Measurements from ENCODE around the gene MANF. TPM values are rescaled to one million over a fixed set of nuclear protein-coding genes. Genes with fewer than 3 reads are reported as not detected.

MANF gene
- total RNA-seq, 1 donor from 2014 or later = 34.4 TPM

DNA sequence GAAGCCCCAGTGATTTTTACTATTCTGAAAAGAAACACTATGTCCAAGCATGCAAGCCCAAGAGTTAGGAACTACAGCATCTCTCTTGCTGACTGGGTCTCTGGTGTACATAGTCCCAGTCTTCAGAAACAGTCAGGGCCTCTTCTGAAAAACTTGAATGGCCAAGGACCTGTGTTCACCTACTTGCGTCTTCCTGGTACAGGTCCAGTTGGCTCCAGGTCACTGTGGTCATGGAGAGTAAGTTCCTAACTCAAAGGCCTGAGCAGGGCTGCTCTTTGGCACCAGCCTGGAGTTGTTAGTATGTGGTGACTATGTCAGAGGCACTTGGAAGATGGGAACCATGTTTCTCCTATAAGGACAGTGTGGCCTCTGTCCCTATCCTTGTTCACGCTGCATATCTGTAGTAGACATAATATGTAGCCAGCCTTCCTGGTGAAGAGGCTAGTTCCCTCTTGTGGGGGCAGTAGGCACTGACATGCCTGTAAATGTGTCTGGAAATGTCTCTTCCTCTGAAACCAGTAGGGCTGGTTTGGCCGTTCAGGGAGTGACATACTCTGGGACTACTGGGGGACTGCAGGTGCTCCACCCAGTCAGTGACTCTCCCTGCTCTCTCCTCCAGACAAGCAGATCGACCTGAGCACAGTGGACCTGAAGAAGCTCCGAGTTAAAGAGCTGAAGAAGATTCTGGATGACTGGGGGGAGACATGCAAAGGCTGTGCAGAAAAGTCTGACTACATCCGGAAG lies 3.4 kb downstream of the MANF start:
- Histone ChIP-seq H3K9me3 (no peaks in the 10 kb centered on the region), H3K27me3 (no peaks in the 10 kb centered on the region), H3K4me3 (no peak overlapping the region), H3K36me3 (peaks cover 18 to 32% of the 10 kb centered on the region in 2 donors), H3K27ac (no peak overlapping the region), H3K4me1 (peaks cover 16 to 54% of the 10 kb centered on the region in 2 donors)
- DNase-seq (ENCODE audit: low spot score in 2 of 2) = peak in 1 of 2 donors; percentile 56
- TF ChIP-seq, protein P1, sequence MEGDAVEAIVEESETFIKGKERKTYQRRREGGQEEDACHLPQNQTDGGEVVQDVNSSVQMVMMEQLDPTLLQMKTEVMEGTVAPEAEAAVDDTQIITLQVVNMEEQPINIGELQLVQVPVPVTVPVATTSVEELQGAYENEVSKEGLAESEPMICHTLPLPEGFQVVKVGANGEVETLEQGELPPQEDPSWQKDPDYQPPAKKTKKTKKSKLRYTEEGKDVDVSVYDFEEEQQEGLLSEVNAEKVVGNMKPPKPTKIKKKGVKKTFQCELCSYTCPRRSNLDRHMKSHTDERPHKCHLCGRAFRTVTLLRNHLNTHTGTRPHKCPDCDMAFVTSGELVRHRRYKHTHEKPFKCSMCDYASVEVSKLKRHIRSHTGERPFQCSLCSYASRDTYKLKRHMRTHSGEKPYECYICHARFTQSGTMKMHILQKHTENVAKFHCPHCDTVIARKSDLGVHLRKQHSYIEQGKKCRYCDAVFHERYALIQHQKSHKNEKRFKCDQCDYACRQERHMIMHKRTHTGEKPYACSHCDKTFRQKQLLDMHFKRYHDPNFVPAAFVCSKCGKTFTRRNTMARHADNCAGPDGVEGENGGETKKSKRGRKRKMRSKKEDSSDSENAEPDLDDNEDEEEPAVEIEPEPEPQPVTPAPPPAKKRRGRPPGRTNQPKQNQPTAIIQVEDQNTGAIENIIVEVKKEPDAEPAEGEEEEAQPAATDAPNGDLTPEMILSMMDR (IDR thresholded peaks at IDR 0.05) = no peak
- intact Hi-C loops (cut with DNase I) = loop anchor here (10.0 kb wide), 1 partner anchor 556 kb away; the partner anchor contains the start of genes PARP3 and RRP9

DNA sequence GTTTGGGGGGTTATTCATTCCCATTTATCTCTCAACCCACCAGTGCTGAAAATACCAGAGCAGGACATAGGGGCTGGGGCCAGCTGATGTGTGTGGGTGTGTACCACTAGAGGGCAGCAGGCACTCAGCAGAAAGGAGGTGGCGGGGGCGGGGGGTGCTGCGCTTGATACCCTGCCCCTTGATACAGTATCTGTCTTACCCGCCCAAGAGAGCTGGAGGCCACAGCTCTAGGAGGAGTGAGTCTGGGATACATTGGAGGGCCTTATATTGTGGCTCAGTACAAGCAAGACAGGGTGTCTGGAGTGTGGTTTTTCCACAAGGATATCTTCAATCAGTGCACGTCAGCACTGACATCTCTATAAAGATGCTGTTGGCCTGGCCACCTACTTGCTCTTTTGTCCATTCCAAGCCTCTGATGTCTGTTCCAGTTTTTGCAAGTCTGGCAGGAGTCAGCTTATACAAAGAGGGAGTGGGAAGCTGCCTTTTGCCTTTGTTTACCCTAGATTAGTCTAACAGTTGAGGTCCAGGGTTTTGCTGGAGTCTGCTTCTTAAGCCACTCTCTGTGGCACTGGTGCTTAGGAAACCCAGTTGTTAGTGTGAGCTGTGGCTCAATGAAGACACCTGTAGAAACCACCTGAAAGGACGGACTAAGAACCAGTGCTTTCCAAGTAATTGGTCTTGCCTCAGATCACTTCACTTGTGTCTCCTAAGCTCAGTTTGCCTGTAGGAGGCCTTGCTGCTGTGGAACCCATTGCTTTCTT lies 4.5 kb downstream of the MANF start:
- Histone ChIP-seq H3K36me3 (peaks cover 27 to 44% of the 10 kb centered on the region in 2 donors), H3K4me3 (no peak overlapping the region), H3K4me1 (peaks cover 19 to 57% of the 10 kb centered on the region in 2 donors), H3K27me3 (no peaks in the 10 kb centered on the region), H3K27ac (peak overlapping the region in 1 of 2 donors; percentile 11), H3K9me3 (no peaks in the 10 kb centered on the region)
- intact Hi-C loops (cut with DNase I) = loop anchor here (1.0 to 10.0 kb wide), 2 partner anchors 110 to 555 kb away; partner anchors contain the start of genes PARP3 and RRP9
- TF ChIP-seq, protein P1 (IDR thresholded peaks at IDR 0.05) = peak; percentile 24 to 71 (median 52)
- DNase-seq (ENCODE audit: low spot score in 2 of 2) = peak in 1 of 2 donors; percentile 72

DNA sequence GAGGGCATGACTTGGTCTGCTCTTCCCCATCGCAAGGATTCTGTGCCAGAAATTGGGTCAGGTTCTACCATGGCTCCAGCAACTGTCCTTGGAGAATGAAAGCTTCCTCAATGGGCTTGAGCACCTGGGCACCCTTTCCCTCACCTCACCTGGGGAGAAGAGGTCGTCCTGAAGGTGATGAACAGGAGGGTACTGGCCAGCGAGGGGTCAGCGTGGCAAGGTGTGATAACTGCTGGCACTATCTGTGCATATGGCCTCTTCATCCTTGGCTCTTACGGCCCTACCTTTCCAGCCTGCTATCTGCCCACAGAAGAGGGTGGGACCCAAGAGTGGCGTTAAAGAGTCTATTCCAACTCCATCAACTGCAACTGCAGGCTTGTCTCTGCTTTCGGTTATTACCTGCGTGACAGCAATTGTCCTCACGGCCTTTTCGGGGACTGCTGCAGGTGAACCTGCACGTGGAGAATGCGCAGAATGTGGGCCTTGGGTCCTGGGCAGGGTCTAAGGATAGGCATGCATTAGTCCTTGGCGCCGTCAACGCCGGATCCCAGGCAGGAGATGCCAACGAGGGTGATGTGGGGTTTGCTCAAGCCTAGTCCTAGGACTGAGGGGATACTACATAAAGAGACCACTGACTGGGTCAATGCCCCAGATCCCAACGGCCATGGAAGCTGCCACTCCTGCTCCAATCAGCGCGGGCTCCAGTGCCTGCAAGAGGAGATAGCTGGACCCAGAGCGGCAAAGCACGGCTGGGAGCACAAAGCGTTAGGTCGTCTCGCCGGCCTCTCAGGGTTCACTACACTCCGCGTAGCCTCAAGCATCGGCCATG lies 5.4 kb downstream of the MANF start:
- no peaks in the 10 kb centered on the region for H3K27me3 ChIP-seq
- peaks cover 19 to 58% of the 10 kb centered on the region in 2 donors for H3K4me1 ChIP-seq
- no peaks in the 10 kb centered on the region for H3K9me3 ChIP-seq
- TF ChIP-seq, protein P1 (IDR thresholded peaks at IDR 0.05) = no peak
- intact Hi-C loops (cut with DNase I) = loop anchor here (1.0 kb wide), 2 partner anchors 109 to 774 kb away; no protein-coding TSS in a partner anchor
- peak in 1 of 2 donors; percentile 58 for DNase-seq (ENCODE audit: low spot score in 2 of 2)
- H3K27ac ChIP-seq = peak overlapping the region; percentile 54 to 73
- peak overlapping the region; percentile 20 to 86 for H3K4me3 ChIP-seq
- peaks cover 36 to 52% of the 10 kb centered on the region in 2 donors for H3K36me3 ChIP-seq

DNA sequence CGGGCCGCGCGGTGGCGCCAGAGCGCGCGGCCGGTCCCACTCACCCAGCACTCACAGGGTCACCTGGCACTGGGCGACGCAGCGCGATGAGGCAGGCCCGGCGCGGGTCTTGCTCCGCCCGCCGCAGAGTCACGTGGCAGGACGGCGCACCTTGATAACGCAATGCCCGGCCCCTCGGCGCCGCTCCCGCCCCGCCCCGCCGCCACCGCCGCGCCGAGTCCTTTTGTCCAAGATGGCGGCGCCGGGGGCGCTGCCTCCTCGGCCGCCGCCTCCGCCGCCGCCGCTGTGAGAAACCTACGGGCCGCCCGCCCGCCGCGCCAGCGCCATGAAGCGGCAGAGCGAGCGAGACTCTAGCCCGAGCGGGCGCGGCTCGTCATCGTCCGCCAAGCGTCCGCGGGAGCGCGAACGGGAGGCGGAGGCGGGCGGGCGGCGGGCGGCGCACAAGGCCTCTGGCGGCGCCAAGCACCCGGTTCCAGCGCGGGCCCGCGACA lies 6.0 kb downstream of the MANF start, which contains the start of gene RBM15B:
RBM15B (plus strand) TSS at position 211 of the 491 bp plus-strand sequence; CDS start at position 326, 115 bp downstream.
- peak within 1 kb of the TSS; percentile 81 to 89 for H3K27ac ChIP-seq
- DNase-seq (ENCODE audit: low spot score in 2 of 2) = peak; percentile 88 to 98
- H3K36me3 ChIP-seq = peaks cover 39 to 59% of the 10 kb centered on the region in 2 donors
- intact Hi-C loops (cut with DNase I) = loop anchor here (1.0 kb wide), 1 partner anchor 775 kb away; no protein-coding TSS in a partner anchor
- H3K4me3 ChIP-seq = peak within 1 kb of the TSS; percentile 86 to 90
- TF ChIP-seq, protein P1 (IDR thresholded peaks at IDR 0.05) = peak; percentile 88 to 90 (median 88)
- no peaks in the 10 kb centered on the region for H3K27me3 ChIP-seq
- peaks cover 18 to 58% of the 10 kb centered on the region in 2 donors for H3K4me1 ChIP-seq
- H3K9me3 ChIP-seq = no peaks in the 10 kb centered on the region
